ENCODE results near the gene HADH.
A peak's percentile ranks its signal among the peaks of the same experiment; 100 is the strongest.
"Not testable (repeated sequence)": the region's sequence is repeated elsewhere in the genome, so short reads cannot be mapped to it uniquely, and the experiment has no call there.

The HADH gene

DNA sequence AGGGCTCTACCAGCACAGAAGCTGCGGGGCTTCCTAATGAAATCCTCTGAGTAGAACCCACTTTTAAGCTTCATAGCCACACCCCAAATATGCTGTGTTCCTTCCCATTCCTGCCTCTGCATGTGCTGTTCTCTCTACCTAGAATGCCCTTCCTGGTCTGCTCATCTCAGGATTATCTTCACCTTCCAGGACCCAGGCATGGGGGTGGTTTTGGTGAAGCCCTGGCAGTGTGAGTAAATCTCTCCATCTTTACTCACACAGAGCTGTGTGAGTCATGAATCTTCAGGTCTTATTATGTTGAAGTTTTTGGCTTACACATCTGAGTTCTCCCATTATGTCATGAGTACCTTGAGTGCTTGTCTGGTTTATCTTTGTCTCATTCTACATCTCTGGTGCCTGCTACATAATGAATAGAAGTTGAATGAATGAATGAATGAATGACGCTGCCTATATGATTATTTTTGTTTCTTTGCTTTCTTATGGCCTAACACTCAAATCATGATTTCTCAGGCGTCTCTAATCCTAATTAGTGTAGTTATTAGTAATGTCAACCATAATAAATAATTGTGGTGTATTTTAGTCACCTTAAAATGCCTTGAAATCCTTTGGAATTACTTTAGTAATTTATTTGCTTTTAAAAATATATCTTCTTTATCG lies 41.9 kb downstream of the HADH start:
- DNase-seq, result peak; percentile 43

DNA sequence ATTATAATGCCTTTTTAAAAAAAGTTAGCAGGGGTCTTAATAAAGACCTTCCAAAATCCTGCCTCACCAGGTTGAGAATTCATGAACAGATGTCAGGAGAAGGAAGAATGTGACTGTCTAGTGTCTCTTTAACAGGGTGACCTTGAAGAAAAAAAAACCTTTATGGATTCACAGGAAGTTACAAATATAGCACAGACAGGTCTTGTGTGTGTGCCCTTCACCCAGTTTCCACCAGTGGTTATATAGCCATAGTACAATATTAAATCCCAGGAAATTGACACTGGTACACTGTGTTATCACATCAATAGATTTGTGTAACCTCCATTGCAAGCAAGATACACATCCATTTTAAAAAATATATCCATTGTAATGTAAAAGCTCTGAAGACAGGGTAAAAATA lies 43.7 kb downstream of the HADH start:
- DNase-seq, result no peak

DNA sequence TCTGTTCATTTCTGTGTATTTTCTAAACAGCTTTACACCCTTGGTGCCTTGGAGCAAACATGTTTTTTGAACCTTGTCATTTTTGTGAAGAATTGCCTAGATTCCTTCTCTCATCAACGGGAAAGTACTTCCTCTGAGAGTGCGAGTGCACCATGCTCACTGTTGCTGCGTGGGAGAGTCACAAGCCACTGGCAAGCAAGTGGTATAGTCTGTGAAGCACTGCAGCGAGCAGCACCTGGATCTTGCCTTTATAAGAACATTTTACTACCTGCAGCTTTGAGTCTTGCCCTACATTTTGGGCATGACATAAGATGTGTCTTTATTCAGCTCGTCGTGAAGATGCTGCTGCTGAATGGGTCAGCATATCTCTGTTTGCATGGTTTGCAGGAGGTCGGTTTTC lies 44.9 kb downstream of the HADH start:
- no peak for DNase-seq

DNA sequence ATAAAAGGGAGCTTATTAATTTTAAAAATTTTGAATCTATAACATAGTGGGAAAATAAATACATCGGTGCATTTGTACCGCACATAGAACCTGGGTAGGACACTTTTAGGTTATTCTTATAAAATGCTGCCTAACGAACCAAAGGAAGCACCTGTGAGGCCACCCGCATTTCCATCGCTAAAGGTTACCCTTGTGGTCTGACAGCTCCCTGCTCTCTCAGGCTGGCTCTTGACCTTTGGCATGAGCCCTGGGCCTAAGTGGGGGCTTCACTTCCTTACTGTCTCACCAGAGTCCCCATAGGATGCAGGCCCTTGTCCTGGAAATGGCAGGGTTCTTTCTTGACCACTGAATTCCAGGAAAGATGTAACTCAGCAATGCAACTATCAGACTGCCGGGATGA lies 46.0 kb downstream of the HADH start:
- DNase-seq, result no peak

DNA sequence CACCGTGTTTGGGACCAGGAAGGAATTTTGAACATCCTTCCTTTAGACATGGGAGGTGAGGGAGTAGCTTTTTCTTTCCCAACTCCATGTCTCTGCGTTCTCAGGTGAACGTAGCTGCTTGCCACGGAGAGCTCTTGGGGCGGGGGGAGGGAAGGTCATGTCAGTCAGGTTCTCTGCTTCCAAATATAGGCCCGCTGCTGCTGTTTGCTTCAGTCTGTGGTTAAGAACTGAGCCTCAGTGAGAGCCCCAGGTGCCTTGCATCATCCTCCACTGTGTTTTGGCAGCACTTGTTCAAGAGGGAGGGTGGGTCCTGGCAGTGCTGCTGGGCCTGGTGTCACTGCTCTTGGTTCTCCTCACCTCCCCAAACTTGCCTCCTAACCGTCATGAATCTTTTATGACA lies 46.5 kb downstream of the HADH start:
- peak; percentile 71 for DNase-seq

DNA sequence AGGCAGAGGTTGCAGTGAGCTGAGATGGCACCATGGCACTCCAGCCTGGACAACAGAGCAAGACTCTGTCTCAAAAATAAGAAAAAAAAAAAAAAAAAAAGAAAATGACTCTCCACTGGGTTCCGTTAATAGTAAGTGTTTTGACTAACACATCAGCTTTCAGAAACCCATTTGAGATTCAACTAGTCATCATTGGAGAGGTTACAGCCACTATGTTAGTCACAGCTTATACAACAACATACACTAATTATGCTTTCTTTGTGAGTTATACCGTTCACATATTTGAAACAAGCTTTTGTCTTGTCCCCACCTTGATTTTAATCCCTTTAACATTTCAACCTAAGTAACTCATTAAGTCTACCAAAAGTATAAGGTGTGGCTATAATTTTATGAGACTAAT lies 48.2 kb downstream of the HADH start:
- peak; percentile 14 for DNase-seq

DNA sequence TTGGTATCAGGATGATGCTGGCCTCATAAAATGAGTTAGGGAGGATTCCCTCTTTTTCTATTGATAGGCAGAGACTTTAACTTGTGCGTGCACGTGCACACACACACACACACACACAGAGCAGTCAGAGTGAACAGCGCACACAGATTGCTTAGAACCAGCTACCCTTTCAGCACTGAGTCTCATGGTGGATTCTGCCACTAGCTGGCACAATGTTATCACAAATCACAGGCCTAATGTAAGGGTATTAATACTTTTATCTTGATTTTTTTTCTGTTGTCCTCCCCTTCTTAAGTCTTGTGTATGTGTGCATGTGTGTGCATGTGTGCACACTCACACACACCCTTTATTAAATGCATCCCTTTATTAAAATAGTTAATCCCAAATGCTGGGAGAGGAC lies 53.2 kb downstream of the HADH start:
- no peak for DNase-seq

DNA sequence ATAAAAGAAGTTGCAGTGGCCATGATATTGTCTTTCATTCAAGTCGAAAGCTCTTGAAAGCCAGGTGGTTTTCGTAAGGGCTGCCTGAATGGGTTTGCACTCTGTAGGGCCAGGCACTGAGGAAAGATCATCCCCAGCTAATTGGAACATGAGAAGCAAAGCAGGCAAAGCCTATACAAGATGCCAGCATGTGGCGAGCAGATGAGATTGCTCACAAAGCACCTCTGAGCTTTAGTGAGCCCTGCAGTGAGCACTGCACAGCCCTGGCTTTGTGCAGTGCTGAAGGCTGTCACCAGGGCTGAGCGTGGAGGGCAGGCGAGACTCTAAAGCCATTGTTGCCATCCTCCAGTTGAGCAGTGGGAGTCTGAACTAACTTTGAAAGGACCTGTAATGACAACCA lies 53.8 kb downstream of the HADH start:
- DNase-seq, result no peak

DNA sequence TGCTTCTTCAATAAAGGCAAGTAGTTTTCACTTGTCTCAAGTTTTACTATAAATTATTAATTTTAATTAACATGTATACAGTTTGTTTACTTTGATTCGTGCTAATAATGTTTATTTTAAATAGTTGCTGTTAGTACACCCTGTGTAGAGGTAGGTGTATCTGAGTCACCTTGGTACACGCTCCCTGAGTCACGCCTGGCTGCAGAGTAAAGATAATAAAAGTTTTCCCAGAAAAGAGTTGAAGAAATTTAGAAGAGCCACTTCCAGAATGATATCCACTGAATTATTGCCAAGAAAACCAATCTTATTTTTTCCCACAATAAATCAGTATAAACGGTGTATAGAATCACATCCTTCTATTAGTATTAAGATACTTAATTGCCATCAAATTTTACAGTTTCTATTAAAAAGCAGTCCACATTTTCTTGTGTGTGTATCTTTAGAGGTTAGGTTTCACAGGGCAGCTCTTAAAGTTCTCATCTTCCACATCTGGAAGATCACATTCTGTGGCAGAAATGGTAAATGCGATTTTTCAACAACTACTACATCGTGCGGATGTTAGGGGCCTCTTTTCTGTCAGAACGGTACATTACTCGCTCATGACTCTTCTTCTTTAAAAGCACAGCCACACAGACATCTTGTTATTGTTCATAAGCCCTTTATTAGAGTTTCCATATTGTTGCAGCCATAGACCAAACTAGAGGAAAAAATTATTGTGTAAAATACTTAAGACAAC lies 55.4 kb downstream of the HADH start:
- no peak for DNase-seq

DNA sequence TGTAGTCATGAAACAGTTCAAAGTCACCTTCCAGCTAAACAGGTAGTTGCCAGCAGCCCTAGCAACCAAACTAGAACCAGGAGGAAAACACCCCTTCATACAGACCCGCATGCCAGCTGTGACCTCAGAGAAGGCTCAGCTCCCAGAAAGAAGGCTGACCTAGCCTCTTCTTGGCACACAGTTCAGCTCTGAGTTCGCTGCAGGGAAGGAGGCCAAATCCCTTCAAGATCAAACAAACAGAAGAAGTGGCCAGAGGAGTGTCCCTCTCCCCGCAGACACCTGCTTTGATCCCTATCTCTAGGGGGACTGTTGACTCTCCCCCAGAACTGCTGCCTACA lies 56.0 kb downstream of the HADH start:
- DNase-seq, result peak; percentile 12

DNA sequence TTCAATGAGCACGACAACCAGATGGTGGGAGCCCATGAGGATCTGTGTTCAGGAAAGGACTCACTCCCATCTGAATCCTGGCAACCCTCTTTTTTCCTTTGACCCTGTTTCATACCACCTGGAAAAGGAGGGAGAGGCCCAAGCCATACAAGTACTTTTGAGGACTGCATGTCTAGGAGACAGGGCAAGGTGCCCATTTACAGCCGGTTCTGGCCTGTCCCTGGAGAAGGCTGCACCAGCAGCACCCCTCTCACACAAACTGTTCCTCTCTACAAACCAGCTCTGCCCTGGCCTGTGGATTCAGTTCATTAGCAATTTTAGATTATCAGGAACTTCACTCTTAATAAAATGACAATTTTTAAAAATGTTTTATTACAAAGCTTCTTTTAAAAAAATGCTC lies 57.5 kb downstream of the HADH start:
- DNase-seq, result no peak

DNA sequence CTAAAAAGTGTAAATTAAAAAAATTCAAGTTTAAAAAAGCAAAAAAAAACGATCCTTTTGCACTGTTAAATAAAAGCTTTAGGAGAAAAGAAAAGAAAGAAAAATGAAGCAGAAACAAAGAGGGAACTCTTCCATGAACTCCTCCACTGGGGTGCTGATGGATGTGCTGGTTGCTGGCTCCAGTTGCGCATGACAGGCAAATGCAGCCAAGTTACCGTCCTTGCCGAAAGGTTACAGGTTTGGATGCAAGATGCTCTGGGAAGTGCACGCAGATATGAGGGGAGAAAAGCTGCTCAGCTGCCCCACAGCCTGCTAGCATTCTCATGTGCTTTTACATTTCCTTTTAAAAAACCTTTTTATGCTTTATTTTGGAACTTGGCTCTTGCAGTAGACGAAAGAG lies 58.5 kb downstream of the HADH start:
- DNase-seq, result no peak

DNA sequence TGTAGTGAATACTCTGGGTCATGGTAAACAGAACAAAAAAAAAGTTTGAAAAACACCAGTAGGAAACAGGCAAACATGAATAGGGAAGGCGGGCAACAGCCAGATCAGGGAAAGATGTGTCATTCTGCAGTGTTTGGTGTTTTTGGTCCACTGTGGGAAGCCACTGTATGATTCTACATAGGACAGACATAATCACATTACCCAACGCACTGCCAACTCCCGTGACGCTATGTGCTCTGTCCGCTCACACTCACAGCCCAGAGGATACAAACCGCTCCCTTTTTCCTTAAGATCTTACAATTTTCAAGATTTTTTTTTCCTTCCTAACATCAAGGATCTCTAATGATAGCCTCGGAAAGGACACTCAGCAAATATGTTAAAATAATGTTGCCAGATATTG lies 59.3 kb downstream of the HADH start:
- no peak for DNase-seq

DNA sequence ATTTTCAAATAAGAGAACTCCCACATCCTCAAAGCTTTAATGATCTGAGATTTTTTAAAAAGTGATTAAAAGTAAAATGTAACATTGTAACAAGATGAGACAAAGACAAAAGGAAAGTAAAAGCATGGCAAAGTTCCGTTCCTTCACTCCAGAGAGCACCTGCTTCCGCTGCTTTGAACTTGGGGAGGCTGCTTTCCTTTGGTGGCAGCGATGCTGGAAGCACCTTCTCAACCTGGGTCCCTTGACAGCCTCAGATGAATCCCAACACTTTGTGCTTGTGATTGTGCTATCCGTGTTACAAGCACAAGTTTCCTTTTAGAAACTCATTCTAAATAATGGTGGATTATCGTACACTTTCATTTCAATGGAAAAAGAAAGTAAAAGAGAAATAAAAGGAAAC lies 59.7 kb downstream of the HADH start:
- peak; percentile 24 for DNase-seq

DNA sequence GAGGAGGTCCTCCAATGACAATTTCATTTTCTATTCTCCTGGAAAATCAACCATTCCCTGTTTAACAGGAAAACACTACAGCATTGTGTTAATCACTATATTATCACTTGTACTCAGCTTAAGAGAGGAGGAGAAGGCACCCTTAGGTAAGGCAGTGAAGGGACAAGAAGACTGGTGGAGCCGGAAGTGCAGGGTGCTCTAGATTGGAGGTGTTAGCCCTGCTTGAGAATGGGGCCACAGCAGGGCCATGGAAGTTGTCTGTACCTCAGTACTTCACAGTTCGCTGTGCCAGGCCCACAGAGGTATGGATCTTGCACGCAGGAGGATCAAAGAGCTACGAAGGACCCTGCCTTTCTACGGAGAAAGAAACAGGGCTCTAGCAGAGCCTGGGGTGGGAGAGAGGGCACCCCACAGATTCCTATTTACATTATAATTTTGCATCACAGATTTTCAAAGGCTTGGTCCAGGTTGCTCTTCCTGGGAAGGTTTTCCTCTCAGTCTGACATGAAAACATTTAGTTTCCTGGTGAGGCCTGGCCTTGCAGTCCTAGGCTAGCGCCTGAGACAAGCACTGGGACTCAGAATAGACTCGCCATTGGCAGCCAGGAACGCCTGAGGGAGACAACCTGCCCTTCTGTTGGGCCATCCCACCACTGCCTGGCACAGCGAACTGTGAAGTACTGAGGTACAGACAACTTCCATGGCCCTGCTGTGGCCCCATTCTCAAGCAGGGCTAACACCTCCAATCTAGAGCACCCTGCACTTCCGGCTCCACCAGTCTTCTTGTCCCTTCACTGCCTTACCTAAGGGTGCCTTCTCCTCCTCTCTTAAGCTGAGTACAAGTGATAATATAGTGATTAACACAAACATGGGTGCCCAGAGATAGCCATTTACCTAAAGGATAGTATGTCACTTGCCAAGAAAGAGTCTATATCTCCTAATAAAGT lies 60.8 kb downstream of the HADH start:
- not testable (repeated sequence) for DNase-seq

DNA sequence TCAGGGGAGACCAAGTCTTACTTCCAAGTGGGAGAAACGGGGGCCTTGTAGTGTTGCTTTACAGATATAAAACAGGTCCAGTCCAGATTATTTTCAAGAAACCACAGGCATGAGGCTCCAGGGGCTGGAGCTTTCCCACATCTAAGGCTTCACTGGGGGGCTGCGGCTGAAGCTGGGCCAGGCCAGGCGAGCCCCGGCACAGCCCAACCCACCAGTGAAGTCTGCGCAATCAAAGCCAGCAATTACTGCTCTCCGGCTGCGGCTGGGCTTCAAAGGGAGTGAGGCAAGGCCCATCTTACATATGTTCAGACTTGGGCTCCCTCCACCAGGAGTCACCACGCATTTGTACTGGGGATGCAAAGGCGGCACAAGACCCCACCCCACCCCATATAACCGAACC lies 61.7 kb downstream of the HADH start:
- no peak for DNase-seq

DNA sequence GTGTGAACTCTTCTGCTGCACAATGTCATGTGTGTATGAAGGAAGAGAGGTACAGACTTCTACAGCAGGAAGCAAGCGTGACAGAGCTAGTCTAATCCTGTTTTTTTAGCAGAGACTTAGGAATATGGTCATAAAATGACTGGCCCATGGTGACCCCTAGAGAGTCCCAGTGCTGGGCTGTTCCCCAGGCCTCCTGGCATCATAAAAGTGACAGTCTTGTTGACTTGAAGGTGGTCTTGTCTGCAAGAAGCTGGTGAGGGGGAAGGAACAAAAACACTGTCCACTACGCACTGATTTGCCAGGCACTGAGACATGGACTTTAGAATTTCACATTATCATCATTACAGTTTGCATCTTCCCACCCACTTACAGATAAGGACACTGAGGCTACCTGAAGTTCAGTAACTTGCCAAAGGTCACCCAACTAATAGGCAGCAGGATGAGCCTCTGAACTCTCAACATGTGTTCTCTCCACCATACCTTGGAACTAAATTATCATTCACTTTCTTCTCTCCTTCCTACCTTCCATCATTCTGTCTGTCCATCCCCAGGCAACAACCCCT lies 63.0 kb downstream of the HADH start:
- DNase-seq, result no peak

DNA sequence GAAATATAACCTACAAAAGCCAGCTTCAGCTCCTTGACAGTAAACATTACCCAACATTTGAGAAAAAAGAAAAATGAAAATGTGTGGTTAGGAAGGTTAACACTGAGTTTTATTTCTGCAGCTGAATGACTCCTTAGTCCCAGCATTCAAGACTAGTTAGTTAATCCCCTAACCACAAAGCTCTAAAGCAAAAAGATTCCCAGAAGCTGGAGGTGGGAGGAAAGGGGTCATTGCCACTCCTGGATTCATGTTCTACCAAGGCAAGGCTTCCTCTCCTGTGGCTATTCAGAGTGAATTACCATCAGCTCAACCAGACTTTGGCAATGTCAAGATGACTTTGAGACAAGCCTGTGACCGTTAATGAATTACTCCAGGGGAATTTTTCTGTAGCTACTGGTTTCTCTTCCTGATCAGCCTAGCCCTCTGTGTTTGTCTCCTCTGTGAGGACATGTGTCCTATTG lies 63.6 kb downstream of the HADH start:
- DNase-seq, result no peak

DNA sequence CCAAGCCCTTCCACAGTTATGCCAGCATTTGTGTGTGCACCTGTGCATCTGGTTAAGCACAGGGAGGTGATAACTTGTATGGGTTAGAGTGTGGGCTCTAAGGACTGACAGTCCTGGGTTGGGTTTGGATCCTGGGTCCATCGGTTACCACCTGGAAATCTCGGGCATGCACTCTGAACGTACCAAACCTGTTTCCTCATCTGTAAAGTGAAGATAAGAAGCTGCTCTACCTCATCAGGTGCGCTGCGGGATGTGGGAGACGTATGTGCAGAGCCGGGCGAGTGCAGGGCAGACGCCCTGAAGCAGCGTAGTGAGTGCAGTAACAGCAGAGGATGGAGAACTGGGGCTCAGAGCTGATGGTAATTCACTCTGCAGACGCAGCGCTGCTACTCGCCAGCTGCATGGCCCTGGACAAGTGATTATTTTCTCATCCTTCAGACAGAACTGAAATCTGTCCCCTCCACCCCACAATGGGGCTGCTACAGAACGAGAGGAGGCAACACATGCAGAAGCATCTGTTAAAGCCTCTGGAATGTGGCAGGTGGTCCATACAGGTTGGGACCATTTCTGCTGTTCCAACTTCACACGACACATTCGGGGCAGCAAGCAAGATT lies 64.4 kb downstream of the HADH start:
- no peak for DNase-seq

DNA sequence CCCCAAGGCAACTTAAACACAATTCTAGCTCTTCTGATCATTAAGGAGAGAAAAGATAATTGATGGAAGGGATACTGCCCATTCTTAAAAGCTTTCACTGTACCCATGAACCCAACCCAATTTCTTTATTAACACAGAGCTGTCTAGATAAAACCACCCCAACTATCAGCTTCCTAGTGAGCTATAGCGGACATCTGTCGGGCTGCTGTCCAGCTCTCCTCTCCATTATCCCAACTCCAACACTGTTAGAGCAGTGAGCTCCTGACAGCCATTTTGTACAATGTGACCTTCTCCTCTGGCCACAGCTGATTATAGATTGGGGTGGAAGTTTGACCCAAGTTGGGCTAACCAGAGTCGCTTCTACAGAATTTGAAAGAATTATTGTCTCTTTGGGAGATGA lies 66.1 kb downstream of the HADH start:
- no peak for DNase-seq

DNA sequence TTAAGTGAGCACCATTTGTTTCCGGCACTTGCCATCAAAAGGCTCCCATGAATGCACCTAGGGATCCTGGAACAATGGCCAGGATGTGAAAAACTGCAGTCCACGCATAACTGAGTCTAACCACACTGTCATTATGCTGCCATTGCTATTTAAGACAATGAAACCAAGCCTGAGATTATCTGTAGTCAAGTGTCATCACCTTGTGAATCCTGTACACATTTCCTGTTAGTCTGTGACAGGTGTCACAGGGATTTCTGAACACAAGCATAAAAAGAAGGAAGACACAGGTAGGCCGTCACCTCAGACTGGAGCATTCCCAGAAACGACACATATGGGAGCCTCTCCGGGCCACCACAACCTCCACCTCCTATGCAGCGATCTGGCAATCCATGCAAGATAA lies 66.7 kb downstream of the HADH start:
- no peak for DNase-seq

DNA sequence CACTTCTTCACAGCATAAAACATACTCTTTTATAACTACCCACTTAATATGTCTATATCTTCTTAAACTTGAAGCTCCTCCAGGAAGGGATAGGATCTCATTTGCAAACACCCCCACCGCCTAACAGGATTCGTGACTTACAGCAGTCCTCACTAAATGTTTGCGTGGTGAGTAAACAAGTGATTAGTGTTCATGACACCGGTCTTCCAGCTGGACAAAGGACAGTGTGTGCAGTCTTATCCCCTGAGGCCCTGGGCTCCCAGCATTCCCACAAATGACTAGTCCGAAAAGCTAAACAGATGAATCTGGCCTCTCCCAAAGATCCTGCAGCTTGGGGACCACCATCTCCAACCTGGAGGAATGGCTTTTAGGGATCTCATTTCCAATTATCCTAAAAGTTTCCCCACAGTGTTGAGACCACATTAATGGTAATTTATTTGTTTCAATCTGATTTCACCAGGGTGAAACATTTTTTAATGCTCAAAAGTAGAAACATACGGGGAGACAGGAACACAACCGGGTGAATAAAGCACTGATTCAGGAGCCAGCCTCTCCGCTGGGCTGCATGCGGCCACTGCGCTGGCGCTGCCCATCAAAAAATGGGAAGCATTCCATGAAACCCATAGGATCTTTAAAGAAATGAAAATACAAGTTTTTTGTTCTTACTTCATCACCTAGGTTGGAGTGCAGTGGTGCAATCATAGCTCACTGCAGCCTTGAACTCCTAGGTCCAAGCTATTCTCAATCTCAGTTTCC lies 69.2 kb downstream of the HADH start:
- no peak for DNase-seq

All from CD4-positive, alpha-beta T cell treated with Interleukin-4 for 4 hours (primary cell).